ENCODE results near the gene MAD2L1BP.
A peak's percentile ranks its signal among the peaks of the same experiment; 100 is the strongest.

The MAD2L1BP gene

GRCh38 chr6:43667245-43668150 lies 31.9 kb downstream of the MAD2L1BP start:
- DNase-seq (ENCODE audit: low read depth), result peak; percentile 77

- no peak for DNase-seq (ENCODE audit: low read depth)
These were observed 32.8 kb downstream of the MAD2L1BP start for GRCh38 chr6:43668151-43669028.

GRCh38 chr6:43669050-43669921 lies 33.6 kb downstream of the MAD2L1BP start:
- no peak for DNase-seq (ENCODE audit: low read depth)

GRCh38 chr6:43669922-43670622 lies 34.4 kb downstream of the MAD2L1BP start:
- no peak for DNase-seq (ENCODE audit: low read depth)

- DNase-seq (ENCODE audit: low read depth), result no peak
These were observed 35.0 kb downstream of the MAD2L1BP start for GRCh38 chr6:43670623-43670986.

- DNase-seq (ENCODE audit: low read depth), result no peak
These were observed 35.6 kb downstream of the MAD2L1BP start for GRCh38 chr6:43671011-43671800.

- no peak for DNase-seq (ENCODE audit: low read depth)
These were observed 36.4 kb downstream of the MAD2L1BP start for GRCh38 chr6:43671801-43672690.

- no peak for DNase-seq (ENCODE audit: low read depth)
These were observed 37.9 kb downstream of the MAD2L1BP start for GRCh38 chr6:43673444-43674084.

- no peak for DNase-seq (ENCODE audit: low read depth)
These were observed 38.7 kb downstream of the MAD2L1BP start for GRCh38 chr6:43674291-43674690.

GRCh38 chr6:43674921-43675320 lies 39.3 kb downstream of the MAD2L1BP start:
- no peak for DNase-seq (ENCODE audit: low read depth)

- no peak for DNase-seq (ENCODE audit: low read depth)
These were observed 41.4 kb downstream of the MAD2L1BP start for GRCh38 chr6:43676962-43677606.

- DNase-seq (ENCODE audit: low read depth), result no peak
These were observed 42.1 kb downstream of the MAD2L1BP start for GRCh38 chr6:43677759-43678158.

- DNase-seq (ENCODE audit: low read depth), result no peak
These were observed 42.7 kb downstream of the MAD2L1BP start for GRCh38 chr6:43678341-43678740.

- no peak for DNase-seq (ENCODE audit: low read depth)
These were observed 43.4 kb downstream of the MAD2L1BP start for GRCh38 chr6:43679057-43679456.

GRCh38 chr6:43680308-43681200 lies 44.9 kb downstream of the MAD2L1BP start:
- no peak for DNase-seq (ENCODE audit: low read depth)

- DNase-seq (ENCODE audit: low read depth), result no peak
These were observed 45.7 kb downstream of the MAD2L1BP start for GRCh38 chr6:43681303-43681702.

GRCh38 chr6:43682724-43683429 lies 47.2 kb downstream of the MAD2L1BP start:
- DNase-seq (ENCODE audit: low read depth), result no peak
